Breast epithelium (tissue), 3 donors: Measurements from ENCODE around the gene UNC13C.

Experiments used
- POLR2A ChIP-seq: fragments of 450-650 bp; IDR thresholded peaks from one replicate; pipeline ENCODE4 v1.6.1; 2016; ENCODE audit warnings: antibody characterized with exemption, mild to moderate bottlenecking, moderate library complexity
- TF ChIP-seq, protein P1 (sequence below), 3 donors: fragments of 450-650 bp; IDR thresholded peaks; one replicate each; pipeline ENCODE4 v1.5.1; 2016 to 2017; ENCODE audit warnings: antibody characterized with exemption in 3 of 3, mild to moderate bottlenecking in 3 of 3, moderate library complexity in 3 of 3

DNA sequence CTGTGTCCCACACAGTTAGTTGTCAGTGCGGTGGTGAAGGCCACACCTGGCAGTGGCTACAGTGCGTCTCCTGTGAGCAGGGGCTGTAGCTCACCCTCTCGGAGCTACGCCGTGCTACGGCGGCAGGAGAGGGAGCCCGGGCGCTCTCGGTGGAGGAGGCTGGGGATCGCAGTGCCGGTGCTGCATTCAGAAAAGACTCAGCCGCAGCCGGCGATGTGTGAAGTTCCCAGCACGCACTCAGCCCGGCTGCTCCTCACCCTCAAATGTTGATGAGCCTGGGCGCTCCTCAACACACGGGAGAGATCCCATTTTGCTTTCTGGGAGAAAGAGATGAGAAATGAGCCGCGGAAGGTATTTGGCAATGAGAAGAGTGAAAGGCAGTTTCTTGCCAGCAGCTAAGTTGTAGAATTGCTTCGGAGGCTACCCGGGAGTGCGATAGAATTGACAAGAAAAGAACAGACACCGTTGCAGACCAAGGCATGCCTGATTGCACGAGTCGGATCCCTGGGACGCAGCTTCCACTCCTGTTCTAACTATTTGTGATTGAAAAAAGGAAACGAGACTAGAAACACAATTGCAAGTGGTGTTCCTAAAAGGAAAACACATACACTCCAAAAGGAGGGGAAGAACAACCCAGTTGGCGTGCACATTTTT is at the start of gene UNC13C:
- TF ChIP-seq, protein P1, sequence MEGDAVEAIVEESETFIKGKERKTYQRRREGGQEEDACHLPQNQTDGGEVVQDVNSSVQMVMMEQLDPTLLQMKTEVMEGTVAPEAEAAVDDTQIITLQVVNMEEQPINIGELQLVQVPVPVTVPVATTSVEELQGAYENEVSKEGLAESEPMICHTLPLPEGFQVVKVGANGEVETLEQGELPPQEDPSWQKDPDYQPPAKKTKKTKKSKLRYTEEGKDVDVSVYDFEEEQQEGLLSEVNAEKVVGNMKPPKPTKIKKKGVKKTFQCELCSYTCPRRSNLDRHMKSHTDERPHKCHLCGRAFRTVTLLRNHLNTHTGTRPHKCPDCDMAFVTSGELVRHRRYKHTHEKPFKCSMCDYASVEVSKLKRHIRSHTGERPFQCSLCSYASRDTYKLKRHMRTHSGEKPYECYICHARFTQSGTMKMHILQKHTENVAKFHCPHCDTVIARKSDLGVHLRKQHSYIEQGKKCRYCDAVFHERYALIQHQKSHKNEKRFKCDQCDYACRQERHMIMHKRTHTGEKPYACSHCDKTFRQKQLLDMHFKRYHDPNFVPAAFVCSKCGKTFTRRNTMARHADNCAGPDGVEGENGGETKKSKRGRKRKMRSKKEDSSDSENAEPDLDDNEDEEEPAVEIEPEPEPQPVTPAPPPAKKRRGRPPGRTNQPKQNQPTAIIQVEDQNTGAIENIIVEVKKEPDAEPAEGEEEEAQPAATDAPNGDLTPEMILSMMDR (IDR thresholded peaks at IDR 0.05) = no peak
- no peak for TF ChIP-seq POLR2A
